ENCODE results near the gene SHLD1.

DNA sequence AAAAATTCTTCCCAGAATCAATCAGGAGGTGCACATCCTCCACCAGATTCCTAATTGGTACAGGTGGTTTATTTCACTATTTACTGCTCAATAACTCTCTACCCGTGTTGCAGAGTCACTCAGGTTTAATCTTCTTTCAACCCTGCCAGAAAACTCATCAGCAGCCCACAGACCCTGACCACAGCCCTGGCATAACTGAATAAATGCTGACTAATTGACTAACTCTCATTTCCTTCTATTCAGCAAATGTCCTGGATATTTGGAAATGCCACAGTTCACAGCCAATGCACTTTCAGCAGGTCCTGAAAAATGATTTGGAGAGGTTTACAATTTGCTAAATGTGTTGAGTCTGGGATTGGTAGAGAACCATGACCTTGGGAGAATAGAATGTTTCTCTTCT is 137.8 kb downstream of the SHLD1 start:
- TF ChIP-seq, protein P1, sequence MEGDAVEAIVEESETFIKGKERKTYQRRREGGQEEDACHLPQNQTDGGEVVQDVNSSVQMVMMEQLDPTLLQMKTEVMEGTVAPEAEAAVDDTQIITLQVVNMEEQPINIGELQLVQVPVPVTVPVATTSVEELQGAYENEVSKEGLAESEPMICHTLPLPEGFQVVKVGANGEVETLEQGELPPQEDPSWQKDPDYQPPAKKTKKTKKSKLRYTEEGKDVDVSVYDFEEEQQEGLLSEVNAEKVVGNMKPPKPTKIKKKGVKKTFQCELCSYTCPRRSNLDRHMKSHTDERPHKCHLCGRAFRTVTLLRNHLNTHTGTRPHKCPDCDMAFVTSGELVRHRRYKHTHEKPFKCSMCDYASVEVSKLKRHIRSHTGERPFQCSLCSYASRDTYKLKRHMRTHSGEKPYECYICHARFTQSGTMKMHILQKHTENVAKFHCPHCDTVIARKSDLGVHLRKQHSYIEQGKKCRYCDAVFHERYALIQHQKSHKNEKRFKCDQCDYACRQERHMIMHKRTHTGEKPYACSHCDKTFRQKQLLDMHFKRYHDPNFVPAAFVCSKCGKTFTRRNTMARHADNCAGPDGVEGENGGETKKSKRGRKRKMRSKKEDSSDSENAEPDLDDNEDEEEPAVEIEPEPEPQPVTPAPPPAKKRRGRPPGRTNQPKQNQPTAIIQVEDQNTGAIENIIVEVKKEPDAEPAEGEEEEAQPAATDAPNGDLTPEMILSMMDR (IDR thresholded peaks at IDR 0.05; ENCODE audit: low read length) = no peak
- no peak for TF ChIP-seq EZH2 (optimal IDR thresholded peaks at IDR 0.05; ENCODE audit: low read depth, low read length)

All from MM.1S (cell line).